Lung (tissue), 12 donors: ENCODE results near the gene LOXL1. TPM values are rescaled to one million over a fixed set of nuclear protein-coding genes. Genes with fewer than 3 reads are reported as not detected.

Experiments
- ATAC-seq: fragments of 200-7000 bp; cut with Tn5 transposase; one replicate; pipeline ENCODE4 v1.9.1; 2020; ENCODE audit warnings: moderate number of reproducible peaks; ENCODE audit not compliant: insufficient read depth, low FRiP score
- DNase-seq, 3 donors: peaks; one replicate each; pipeline ENCODE4 v3.0.0-alpha.2; 2013 to 2017
- H3K27ac ChIP-seq, 2 donors: one replicate each; pipeline ENCODE4 v1.5.1; 2013; ENCODE audit warnings: mild to moderate bottlenecking in 2 of 2, moderate library complexity in 2 of 2, control low read depth in 1 of 2, inconsistent platforms in 1 of 2, low read depth in 1 of 2, low read length in 1 of 2
- H3K27me3 ChIP-seq, 3 donors: one replicate each; pipeline ENCODE4 v1.5.1; 2013; ENCODE audit warnings: low read length in 2 of 3; ENCODE audit not compliant: control insufficient read depth in 3 of 3, insufficient read depth in 3 of 3
- H3K36me3 ChIP-seq, 4 donors: one replicate each; pipeline ENCODE4 v1.5.1; 2013; ENCODE audit warnings: low read length in 4 of 4, mild to moderate bottlenecking in 1 of 4, moderate library complexity in 1 of 4; ENCODE audit not compliant: control insufficient read depth in 4 of 4, insufficient read depth in 4 of 4
- H3K4me1 ChIP-seq, 5 donors: one replicate each; pipeline ENCODE4 v1.5.1; 2013; ENCODE audit warnings: low read length in 5 of 5, mild to moderate bottlenecking in 2 of 5, moderate library complexity in 1 of 5; ENCODE audit not compliant: control insufficient read depth in 5 of 5, insufficient read depth in 5 of 5
- H3K4me3 ChIP-seq: one replicate; pipeline ENCODE4 v1.5.1; 2013; ENCODE audit warnings: mild to moderate bottlenecking, control low read depth, moderate library complexity
- H3K9ac ChIP-seq, 2 donors: one replicate each; pipeline ENCODE4 v1.5.1; 2013; ENCODE audit warnings: low read length in 2 of 2, control low read depth in 1 of 2; ENCODE audit not compliant: insufficient read depth in 1 of 2
- H3K9me3 ChIP-seq, 4 donors: one replicate each; pipeline ENCODE4 v1.5.1; 2013; ENCODE audit warnings: low read length in 3 of 4, mild to moderate bottlenecking in 1 of 4, moderate library complexity in 1 of 4; ENCODE audit not compliant: control insufficient read depth in 4 of 4, insufficient read depth in 3 of 4
- CTCF ChIP-seq: IDR thresholded peaks from 2 replicates; pipeline ENCODE4 v1.5.1; 2012; ENCODE audit warnings: mild to moderate bottlenecking; ENCODE audit errors: control extremely low read depth, extremely low read depth
- WGBS, 2 donors: extraction: QIAGEN DNeasy Blood & Tissue Kit; methylation state at CpG; one replicate each; pipeline ENCODE4 v1.1.7; 2013; 5-methylcytosine and 5-hydroxymethylcytosine counted together
- polyA plus RNA-seq, 2 donors: library from polyadenylated mRNA; stranded (reverse); fragments of 200-250 nt; gene quantifications; one replicate each; pipeline ENCODE4 v1.2.1, GENCODE V29; 2013
- total RNA-seq, 2 donors: library from RNA; depleted of rRNA in 1 of 2; stranded (reverse); fragments of >200 nt in 1 of 2; gene quantifications; one replicate each; pipeline ENCODE4 v1.2.1, GENCODE V29; 2014 to 2021
- donor health status: control.
- donor health status: control.
- donor health status: Bipolar disorder and iron deficiency.
- donor health status: healthy.
- donor health status: DM: yes; HTN: yes; CAD: no.

LOXL1 gene
- total and polyA plus RNA-seq, 4 donors, result 9.4 to 25.3 (median 14.3) TPM

GRCh38 chr15:73927003-73927475, 777 bp downstream of the LOXL1 start:
- 0 to 2% methylated on average over 33 to 65 of the region's 65 CpGs for WGBS, 2 donors
- peaks cover 9 to 75% (median 37%) of the 10 kb centered on the region in 5 donors for H3K4me1 ChIP-seq
- no peaks in the 10 kb centered on the region for H3K9me3 ChIP-seq
- peaks cover 0 to 15% (median under 1%) of the 10 kb centered on the region in 4 donors for H3K36me3 ChIP-seq
- no peak overlapping the region for H3K9ac ChIP-seq
- TF ChIP-seq CTCF, result no peak
- DNase-seq (peak; percentile 47 to 60 (median 57)), ATAC-seq (peak; percentile 4)
- no peaks in the 10 kb centered on the region for H3K27me3 ChIP-seq
- peak overlapping the region; percentile 48 to 83 for H3K27ac ChIP-seq
- H3K4me3 ChIP-seq, result peak overlapping the region; percentile 36

GRCh38 chr15:73927476-73928240, 1.4 kb downstream of the LOXL1 start:
- Histone ChIP-seq H3K36me3 (peaks cover 0 to 17% (median under 1%) of the 10 kb centered on the region in 4 donors), H3K9me3 (no peaks in the 10 kb centered on the region), H3K4me3 (peak overlapping the region; percentile 36), H3K27me3 (no peaks in the 10 kb centered on the region), H3K27ac (peak overlapping the region; percentile 48 to 83), H3K9ac (peak overlapping the region; percentile 25 to 76), H3K4me1 (peaks cover 9 to 68% (median 37%) of the 10 kb centered on the region in 5 donors)
- ATAC-seq, result peak; percentile 64
- TF ChIP-seq CTCF, result no peak
- 1% methylated on average over 35 to 78 of the region's 78 CpGs for WGBS, 2 donors
- peak; percentile 62 to 73 (median 69) for DNase-seq

- Histone ChIP-seq H3K27ac (no peak overlapping the region), H3K4me3 (no peak overlapping the region), H3K27me3 (no peaks in the 10 kb centered on the region), H3K9me3 (no peaks in the 10 kb centered on the region), H3K36me3 (peaks cover 0 to 18% (median under 1%) of the 10 kb centered on the region in 4 donors), H3K9ac (peak overlapping the region; percentile 25 to 76), H3K4me1 (peaks cover 9 to 63% (median 34%) of the 10 kb centered on the region in 5 donors)
- 68 to 71% methylated on average over 3 of the region's 3 CpGs for WGBS, 2 donors
- DNase-seq (no peak), ATAC-seq (no peak)
- TF ChIP-seq CTCF, result no peak
Measured at GRCh38 chr15:73928241-73928579, 1.9 kb downstream of the LOXL1 start.
